Cardiac fibroblast (primary cell): ENCODE results near the gene AATK.

Experiments used
- DNase-seq, 2 donors: peaks; one replicate each; pipeline versions ENCODE4 v3.0.0 to v3.0.0-alpha.2; 2010; ENCODE audit warnings: low read depth in 2 of 2
- H3K4me3 ChIP-seq, 2 donors: replicated peaks in 1 of 2; 1 replicate in 1 of 2; 2 replicates in 1 of 2; pipeline ENCODE4 v1.5.1; 2011; ENCODE audit warnings: low read depth in 2 of 2, low read length in 2 of 2, mild to moderate bottlenecking in 2 of 2, moderate library complexity in 1 of 2
- TF ChIP-seq, protein P1 (sequence below): IDR thresholded peaks from one replicate; pipeline ENCODE4 v1.5.1; 2011; ENCODE audit warnings: low read depth, mild to moderate bottlenecking, low read length, inconsistent platforms

AATK gene

DNA sequence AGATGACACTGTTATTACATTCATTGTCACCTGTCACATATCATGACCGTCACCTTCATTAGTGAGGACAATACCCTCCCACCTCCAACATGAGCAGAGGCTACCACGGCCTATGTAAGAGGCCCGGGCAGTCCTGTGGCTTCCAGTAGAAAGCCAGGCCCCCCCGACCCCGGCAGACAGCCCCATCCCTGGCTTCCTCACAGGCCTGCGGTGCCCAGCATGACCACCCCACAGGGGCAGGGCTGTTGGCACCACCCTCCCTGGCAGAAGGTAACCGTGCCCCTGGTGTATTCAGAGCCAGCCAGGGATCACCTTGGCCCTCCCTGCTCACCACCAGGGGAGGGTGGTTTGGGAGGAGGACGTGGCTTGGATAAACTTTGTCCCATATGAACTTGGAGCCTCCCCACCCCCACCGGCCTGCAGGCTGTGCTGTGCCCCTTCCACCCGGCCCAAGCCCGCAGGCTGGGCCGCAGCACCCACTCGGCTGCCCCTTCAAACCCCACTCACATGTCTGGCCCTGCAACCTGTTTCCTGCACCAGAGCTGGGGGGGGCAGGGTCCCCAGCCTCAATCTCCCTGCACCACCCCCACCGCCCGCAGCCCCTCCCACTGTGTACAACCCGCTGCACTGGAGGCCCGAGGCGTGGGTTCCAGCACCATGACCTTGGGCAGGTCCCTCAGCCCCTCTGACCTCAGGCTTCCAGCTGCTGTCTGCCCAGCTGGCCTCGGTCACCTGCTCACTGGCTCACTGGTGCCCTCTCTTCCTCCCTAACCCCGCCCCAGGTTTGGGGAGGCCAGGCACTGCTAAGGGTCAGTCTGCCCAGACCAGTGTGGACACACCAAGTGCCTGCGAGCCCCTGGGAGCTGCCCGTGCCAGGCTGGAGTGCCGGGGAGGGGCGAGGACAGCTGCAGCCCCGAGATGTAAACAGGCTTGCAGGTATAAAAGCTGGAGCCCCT lies 12.4 kb upstream of the AATK start:
- TF ChIP-seq, protein P1, sequence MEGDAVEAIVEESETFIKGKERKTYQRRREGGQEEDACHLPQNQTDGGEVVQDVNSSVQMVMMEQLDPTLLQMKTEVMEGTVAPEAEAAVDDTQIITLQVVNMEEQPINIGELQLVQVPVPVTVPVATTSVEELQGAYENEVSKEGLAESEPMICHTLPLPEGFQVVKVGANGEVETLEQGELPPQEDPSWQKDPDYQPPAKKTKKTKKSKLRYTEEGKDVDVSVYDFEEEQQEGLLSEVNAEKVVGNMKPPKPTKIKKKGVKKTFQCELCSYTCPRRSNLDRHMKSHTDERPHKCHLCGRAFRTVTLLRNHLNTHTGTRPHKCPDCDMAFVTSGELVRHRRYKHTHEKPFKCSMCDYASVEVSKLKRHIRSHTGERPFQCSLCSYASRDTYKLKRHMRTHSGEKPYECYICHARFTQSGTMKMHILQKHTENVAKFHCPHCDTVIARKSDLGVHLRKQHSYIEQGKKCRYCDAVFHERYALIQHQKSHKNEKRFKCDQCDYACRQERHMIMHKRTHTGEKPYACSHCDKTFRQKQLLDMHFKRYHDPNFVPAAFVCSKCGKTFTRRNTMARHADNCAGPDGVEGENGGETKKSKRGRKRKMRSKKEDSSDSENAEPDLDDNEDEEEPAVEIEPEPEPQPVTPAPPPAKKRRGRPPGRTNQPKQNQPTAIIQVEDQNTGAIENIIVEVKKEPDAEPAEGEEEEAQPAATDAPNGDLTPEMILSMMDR: no peak
- H3K4me3 ChIP-seq: no peak overlapping the region
- no peak for DNase-seq

DNA sequence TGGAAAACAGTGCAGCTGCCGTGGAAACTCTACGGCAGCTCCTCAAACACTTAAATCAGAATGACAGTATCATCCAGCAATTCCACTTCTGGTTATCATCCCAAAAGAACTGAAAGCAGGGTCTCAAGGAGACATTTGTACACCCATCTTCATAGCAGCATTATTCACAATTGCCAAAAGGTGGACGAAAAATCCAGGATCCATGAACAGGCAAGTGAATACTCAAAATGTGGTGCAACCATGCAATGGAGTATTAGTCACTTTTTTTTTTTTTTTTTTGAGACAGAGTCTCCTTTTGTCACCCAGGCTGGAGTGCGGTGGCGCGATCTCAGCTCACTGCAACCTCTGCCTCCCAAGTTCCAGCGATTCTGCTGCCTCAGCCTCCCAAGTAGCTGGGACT lies 10.6 kb upstream of the AATK start:
- no peak overlapping the region for H3K4me3 ChIP-seq
- TF ChIP-seq, protein P1: peak; percentile 5
- DNase-seq: peak in 1 of 2 donors; percentile 52

DNA sequence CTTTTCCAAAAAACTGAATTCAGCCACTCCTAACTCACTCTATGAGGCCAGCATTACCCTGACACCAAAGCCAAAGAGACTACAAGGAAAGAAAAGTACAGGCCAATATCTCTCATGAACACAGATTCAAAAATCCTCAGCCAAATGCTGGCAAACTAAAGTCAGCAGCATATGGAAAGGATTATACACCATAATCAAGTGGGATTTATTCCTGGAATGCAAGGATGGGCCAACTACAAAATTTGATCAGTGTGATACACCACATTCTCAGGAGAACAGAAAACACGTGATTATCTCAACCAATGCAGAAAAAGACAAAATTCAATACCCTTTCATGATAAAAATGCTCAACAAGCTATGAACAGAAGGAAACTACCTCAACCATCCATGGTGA lies 7.7 kb upstream of the AATK start:
- peak in 1 of 2 donors; percentile 11 for DNase-seq
- TF ChIP-seq, protein P1: no peak
- H3K4me3 ChIP-seq: no peak overlapping the region

DNA sequence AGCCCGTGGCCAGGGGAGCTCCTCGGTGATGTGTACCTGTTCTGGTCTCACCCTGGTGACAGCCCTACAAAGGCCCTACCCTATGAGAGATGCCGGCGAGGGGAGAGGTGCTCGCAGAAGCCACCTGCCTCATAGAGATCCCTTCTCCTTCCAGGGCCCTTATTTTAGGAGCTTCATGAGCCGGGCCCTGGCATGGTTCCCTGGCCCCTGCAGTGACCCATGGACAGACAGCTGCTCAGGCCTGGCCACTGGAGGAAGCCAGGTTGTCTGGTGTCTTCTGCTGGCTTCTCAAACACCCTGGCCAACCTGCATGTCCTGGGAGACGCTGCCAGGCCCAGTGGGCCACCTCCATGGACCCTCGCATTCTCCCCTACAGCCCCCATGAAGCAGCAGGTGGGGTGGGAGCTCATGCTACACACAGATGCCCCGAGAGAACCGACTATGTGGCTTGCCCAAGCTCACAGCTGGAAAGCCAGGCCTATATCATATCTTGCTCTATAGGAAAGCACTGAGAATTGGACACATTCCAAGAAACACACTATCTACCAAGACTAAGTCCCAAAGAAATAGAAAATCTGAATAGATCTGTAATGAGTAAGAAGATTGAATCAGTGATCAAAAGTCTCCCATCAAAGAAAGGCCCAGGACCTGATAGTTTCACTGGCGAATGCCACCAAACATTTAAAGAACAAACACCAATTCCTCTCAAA lies 7.2 kb upstream of the AATK start:
- H3K4me3 ChIP-seq: no peak overlapping the region
- TF ChIP-seq, protein P1: no peak
- no peak for DNase-seq

DNA sequence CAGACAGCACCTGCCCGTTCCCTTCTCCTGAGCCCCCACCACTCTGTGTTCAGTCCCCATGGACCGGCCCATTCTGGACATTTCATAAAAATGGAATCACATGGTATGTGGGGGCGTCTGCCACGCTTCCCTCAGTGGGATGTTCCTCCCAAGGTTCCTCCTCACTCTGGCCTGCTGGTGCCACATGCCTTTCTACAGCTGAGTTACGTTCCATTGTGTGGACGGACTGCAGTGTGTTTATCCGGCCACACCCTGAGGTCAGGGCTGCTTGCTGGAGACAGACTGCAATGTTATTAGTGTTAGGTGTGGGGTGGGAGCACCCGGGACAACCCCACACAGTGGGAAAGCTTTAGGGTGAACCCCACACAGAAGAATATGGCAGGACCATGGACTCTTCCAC lies 5.9 kb upstream of the AATK start:
- TF ChIP-seq, protein P1: no peak
- DNase-seq: peak; percentile 19 to 29
- H3K4me3 ChIP-seq: no peak overlapping the region

DNA sequence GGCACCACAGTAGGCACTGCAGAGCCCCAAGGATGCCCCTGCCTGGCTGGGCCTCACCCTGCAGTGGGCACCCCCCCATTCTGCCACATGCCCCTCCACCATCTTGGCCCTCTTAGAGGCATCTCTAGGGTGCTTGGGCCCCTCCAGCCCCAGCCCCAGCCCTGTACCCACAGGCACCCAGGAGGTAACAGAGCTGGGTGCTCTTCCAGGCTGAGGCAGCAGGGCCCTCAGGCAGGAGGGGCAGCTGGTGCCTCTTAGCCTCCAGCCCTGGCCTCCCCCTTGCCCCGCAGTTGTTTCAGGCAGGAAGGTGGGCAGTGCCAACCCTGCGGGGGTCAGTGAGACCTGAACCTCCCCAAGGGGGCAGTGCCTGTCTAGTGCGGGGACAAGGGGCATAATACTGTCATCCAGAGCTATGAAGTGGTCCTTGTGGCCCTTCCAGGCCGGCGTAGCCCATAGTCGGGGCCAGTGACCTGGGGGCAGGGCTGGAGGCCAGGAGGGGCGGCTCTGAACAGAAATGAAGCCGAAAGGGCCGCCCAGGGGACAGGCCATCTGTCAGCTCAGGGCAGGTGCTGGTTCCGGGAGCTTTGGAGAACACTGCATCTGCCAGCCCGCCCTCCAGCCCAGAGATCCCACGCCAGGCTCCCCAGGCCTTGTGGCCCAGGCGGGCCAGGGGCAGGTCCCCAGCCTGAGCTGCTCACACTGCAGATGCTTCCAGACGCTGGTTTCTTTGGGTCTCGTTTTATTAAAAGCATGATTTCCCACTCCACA lies 4.9 kb upstream of the AATK start:
- TF ChIP-seq, protein P1: no peak
- no peak overlapping the region for H3K4me3 ChIP-seq
- no peak for DNase-seq
